DND-41 (cell line): ENCODE measurements around the gene GGNBP2.
"Not testable (repeated sequence)": the region's sequence is repeated elsewhere in the genome, so short reads cannot be mapped to it uniquely, and the experiment has no call there.

Experiments
- CTCF ChIP-seq: IDR thresholded peaks from 2 replicates; pipeline ENCODE4 v1.5.1; 2012; ENCODE audit warnings: borderline replicate concordance, low read length, moderate library complexity, mild to moderate bottlenecking; ENCODE audit not compliant: poor library complexity, severe bottlenecking; ENCODE audit errors: extremely low read depth
- EZH2 ChIP-seq: IDR thresholded peaks from 3 replicates; pipeline ENCODE4 v1.6.1; 2012; ENCODE audit warnings: borderline replicate concordance, low read depth, mild to moderate bottlenecking, moderate library complexity, low read length, inconsistent platforms; ENCODE audit not compliant: severe bottlenecking

- not testable (repeated sequence) for TF ChIP-seq CTCF, EZH2
Measured at GRCh38 chr17:36508439-36508838, 36.3 kb upstream of the GGNBP2 start.
